Gastrocnemius medialis (tissue), 4 donors: ENCODE results near the gene MAGEA11.
"Not testable (repeated sequence)": the region's sequence is repeated elsewhere in the genome, so short reads cannot be mapped to it uniquely, and the experiment has no call there.

Experiments used
- CTCF ChIP-seq, 5 experiments: fragments of 450-650 bp in 3 of 5; fragments of 200-600 bp in 2 of 5; sonication (generic) in 2 of 5; IDR thresholded peaks in 4 of 5; conservative IDR thresholded peaks in 1 of 5; 1 replicate in 4 of 5; 2 replicates in 1 of 5; pipeline ENCODE4 v1.5.1; 2016 to 2019; ENCODE audit warnings: antibody characterized with exemption in 5 of 5, mild to moderate bottlenecking in 3 of 5, moderate library complexity in 3 of 5
- POLR2A ChIP-seq, 2 donors: fragments of 450-650 bp; IDR thresholded peaks; one replicate each; pipeline ENCODE4 v1.6.1; 2017; ENCODE audit warnings: antibody characterized with exemption in 2 of 2, mild to moderate bottlenecking in 2 of 2, moderate library complexity in 2 of 2

GRCh38 chrX:149742269-149742668 lies 30.4 kb downstream of the MAGEA11 start:
- not testable (repeated sequence) for TF ChIP-seq CTCF (IDR thresholded peaks at IDR 0.05 in 4 of 5, conservative IDR thresholded peaks at IDR 0.05 in 1 of 5); POLR2A (IDR thresholded peaks at IDR 0.05)
